CD4-positive, alpha-beta T cell treated with Interleukin-4 for 1 hour (primary cell): Measurements from ENCODE around the gene SLC2A4RG.
"Not testable (repeated sequence)": the region's sequence is repeated elsewhere in the genome, so short reads cannot be mapped to it uniquely, and the experiment has no call there.

Source experiments
- DNase-seq, 2 donors: peaks; one replicate each; pipeline ENCODE4 v3.0.0-alpha.2; 2020 to 2022

The SLC2A4RG gene

DNA sequence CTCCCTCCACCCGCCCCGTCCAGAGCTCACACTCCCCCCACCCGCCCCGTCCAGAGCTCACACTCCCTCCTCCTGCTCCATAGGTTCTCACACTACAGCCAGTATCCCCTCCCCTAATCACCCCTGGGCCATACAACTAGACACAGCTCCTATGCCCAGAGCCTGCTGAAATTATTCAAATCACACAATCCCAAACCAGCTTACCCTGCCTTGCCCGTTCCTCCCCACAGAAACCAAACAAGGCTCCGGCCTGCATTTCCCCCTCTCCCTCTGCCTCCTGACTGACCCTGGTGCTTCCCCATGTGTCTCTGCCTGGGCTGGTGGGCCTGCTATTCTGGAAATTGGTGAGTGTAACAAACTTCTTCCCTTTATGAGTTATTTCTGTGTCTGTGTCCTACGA lies 18.6 kb downstream of the SLC2A4RG start:
- no peak for DNase-seq

DNA sequence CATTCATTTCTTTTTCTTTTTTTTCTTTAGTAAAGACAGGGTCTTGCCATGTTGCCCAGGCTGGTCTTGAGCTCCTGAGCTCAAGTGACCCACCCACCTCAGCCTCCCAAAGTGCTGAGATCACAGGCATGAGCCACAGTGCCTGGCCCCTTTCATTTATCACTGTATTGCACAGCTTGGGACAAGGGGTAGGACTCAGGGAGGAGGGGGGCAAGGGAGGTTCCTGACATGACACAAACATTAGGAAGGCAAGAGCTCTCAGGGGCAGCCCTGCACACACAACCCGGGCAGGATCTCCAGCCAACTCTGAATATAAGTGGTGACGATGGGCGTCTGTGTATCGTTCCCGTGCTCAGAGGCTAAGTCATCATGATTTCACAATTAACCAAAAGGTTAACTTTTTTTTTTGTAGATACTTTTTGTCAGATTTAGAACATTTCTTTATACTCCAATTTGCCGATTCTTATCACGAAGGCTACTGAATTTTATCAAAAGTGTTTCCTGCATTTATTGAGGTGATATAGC lies 19.9 kb downstream of the SLC2A4RG start:
- no peak for DNase-seq

DNA sequence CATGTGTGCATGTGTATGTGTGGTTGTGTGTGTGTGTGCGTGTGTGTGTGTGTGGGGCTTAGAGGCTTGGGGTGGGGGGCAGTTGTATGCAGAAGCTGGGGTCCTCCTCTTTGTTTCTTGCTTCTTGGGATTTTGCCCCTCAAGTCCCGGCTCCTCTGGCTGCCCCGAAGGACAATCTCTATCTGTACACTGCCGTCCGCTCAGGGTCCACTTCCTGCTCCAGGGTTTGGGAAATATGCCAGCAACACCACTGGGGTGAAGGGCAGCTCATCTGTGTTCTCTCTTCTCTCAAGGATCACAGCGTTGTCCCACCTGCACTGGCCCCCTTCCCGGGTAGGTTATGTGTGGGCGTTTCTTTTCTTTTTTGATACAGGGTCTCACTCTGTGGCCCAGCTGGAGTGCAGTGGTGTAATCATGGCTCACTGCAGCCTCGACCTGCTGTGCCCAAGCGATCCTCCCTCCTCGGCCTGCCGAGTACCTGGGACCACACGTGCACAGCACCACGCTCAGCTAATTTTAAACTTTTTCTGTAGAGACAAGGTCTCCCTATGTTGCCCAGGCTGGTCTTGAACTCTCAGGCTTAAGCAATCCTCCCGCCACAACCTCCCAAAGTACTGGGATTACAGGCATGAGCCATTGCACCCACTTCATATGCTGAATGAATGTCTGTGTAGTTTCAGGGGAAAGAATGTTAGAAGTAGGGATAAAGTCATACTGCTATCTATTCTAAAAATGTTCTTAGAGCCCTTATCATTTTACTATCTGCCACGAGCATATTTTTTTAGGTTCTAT lies 25.7 kb downstream of the SLC2A4RG start:
- no peak for DNase-seq

DNA sequence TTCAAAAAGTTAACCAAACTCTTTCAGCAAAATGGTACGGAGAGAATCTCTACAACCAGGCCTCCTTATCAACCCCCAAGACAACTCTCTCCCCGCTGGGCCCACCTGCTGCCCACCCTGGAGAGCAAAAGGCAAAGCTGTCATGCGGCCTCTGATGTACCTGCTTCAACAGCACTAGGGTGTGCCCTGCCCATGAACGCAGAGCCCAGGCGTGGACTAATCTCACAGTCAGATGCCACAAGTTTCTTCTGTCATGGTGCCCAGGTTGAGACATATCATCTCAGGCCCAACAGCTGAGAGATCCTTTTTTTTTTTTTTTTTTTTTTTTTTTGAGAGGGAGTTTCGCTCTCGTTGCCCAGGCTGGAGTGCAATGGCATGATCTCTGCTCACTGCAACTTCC lies 26.3 kb downstream of the SLC2A4RG start:
- no peak for DNase-seq

DNA sequence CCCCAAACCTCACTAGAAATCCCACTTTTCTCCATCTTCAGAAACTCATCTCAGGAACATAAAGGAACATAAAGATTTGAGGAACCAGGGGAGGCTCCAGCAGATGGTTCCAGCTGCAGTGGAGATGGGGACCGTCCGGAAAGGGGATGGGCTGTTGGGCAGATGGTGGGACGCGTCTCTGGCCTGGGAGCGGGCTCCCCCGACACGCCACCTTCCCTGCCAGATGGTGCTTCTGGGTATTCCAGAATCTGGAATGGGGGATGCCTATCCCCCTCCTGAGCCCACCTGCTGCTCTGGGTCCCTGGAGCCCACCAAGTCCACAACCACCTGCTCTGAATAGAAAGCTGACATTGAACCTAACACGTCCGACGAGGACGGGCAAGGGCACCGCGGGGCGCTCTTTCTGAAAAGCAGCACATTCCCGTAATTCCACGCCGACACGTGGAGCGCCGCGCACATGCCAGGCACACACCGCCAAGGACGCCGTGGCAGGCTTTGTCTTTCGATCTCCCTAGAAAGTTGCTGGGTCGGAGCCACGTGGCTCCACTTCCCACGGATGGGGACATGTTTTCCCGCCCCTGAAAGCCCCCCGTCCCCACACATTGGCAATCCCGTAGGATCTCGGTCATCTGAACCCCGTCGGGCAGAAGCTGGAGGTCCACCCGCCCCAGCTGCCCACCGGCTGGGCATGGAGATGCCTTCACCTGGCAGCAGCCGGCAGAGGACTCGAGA lies 27.3 kb downstream of the SLC2A4RG start:
- no peak for DNase-seq

DNA sequence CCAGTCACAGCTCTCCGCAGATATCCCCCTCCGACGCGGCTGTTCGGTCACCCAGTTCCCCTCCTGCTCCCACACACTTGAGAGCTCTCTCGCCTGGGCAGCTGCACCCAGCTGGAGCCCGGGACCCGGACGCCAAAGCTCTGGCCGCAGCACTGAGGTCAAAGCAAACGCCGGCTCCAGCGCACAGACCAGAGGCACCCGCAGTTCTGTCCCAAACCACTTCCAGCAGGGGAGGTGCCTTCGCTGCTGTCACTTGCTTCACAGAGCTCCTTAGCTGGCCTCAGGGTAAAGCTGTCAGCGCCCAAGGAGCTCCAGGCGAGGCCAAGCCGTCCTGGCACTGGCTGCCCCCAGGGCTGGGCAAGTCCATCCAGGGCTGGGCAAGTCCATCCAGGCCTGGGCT lies 27.9 kb downstream of the SLC2A4RG start:
- DNase-seq = no peak

DNA sequence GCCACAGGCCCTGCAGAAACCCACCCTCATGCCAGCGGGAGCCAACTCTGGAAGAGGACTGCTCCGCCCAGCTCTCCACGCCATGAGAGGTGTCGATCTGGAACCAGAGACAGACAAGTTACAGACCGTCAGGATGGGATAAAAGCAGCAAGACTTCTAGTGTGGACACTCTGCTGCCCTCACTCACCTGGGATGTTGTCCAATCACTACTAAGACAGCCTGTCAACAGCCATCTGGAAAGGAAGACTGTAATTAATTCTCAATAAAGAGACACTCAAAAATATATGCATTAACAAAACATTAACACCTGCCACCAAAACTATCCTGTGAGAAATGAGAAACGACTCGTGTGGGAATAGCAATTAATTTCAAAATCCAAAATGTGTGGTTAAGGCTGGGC lies 28.3 kb downstream of the SLC2A4RG start:
- DNase-seq = no peak

DNA sequence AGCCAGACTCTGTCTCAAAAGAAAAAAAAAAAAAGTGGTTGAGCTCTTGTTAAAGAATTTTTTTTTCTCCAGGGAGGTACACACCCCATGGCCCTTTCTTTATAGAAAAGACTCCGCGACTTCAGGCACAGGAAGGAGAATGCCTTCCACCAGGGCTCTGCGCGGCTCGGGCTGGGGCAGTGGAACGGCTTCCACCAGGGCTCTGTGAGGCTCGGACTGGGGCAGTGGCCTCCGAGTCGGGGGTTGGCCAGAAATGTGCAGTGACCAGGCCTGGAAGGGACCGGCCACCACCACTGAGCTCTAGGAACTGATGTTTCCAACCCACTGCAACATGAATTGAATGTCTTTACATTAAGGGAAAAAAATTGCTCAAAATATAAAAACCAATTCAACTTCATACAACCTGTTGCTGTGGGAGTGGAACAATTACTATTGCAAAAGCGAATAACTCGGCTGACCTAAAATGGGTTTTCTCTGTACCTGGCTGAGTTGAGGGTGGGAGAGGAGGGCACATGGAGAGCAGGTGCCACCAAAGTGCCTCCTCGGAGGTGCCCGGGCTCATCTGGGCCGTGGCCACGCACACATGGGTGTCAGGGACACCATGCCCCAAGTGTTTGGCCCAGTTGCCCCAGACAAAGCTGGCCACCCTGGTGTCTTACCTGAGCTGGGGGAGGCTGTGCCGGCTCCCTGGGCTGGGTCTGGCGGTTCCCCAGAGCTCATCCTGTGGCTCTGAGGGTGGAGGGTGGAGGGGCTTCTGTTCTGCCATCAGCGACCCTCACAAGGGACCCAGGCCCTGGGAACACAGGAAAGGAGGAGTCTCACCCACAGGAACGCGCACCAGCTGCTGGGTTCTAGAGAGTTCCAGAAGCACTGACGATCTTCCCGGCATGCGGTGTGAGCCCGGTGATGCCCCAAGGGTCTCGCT lies 29.3 kb downstream of the SLC2A4RG start:
- DNase-seq = no peak

DNA sequence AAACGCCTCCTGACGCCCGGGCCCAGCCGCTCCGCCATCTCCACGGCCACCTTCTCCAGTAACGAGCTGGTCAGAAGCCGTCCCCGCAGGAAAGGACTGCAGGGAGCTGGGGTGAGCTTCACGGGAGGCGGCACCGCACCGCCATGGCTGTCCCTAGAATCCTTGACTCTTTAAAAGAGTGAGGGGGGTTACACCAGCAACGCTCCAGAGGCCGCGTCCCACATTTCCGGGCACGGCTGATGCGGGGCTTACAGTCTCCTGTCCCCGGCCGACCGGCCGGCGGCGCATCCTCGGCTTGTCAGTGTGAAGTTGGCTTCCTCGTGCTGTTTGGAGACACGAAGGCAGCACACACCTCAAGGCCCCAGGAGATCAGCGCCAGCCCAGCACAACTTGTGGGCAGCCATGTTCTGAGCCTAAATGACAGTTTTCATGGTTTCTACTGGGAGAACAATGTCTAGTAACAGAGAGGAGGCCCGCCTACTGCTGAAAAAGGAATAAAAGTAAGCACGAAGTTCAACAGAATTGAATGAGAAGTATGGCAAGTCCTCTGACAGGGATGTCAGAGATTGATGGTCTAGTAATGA lies 30.4 kb downstream of the SLC2A4RG start:
- no peak for DNase-seq

DNA sequence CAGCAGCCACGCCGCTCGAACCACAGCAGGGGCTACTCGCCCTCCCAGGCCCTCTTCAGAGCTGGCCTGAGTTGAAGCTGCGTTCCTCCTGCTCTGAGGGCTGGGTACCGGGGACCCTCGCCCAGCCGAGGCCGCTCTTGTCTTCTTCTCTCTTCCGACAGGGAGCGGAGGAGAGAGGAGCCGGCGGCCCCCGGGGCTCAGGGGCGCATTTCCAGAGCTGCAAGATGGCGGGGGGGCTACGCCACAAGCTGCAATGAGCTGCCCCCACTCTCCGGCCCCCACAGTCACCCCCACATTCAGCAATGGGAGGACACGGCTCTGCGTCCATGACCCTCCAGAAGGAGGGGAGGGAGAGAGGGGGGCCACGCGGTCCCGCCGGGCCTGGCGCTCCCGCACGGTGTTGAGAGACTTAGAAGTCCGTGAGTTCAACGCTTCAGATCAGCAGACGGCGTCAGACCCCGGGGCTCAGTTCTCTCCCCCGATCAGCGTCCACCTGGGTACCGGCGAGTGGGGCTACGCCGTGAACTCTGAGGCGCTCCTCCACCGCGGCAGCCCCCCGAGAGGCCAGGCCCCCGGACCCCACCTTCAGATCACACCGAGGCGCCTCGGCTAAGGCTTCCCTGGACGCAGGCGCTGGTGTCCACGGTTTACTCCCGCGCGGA lies 31.6 kb downstream of the SLC2A4RG start:
- no peak for DNase-seq

DNA sequence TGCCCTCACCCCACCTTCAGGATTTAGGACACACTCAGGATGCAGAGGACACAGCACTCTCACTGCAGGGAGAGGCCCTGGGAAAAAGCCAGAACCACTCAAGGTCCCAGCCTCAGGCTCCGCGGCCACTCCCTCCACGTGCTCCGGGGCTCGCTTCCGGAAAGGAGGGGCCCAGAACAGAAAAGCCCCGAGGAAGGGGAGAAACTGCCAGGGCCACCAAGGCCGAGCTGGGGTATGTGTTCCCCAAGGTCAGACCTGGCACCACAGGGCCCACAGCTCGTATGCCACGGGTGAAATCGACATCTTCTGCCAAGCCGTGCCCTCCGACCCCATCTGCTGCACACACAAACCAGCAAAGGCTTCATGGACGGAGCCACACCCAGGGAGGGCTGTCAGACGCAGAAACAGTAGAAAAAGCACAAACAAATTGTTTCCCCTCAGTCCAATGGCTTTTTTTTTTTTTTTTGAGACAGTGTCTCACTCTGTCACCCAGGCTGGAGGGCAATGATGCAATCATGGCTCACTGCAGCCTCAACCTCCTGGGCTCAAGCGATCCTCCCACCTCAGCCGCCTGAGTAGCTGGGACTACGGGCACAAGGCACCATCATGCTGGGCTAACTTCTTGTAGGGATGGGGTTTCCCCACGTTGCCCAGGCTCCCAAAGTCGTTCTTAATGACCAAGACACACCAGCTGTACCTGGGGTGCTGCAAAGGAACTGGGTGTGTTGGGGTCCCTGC lies 33.4 kb downstream of the SLC2A4RG start:
- DNase-seq = no peak

DNA sequence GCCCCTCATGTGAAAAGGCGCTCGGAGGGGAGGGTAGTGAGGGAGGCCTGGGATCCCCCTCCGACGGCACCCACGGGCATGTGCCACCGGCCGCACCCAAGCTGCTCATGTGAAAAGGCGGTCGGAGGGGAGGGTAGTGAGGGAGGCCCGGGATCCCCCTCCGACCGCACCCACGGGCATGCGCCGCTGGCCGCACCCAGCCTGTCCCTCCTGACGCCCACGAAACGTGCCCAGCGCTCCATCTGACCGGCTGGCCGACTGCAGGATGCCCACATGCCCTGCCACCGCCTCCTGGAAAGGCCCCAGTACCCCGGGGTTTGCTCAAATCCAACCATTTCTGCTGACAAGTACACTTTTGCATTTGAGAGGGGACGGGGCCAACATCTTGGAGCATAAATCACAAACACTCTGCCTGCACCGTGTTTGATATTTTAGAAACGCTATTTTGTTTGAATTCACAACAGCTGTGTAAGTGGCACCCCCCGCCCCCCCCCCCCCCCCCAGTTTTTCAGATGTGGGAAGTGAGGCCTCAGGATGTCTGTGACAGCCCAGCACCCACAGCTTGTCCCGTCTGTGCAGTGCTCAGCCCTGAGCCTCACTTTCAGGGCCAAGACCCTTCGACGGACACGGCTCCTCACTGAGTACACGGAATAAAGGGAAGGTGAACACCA lies 34.1 kb downstream of the SLC2A4RG start:
- DNase-seq = no peak

DNA sequence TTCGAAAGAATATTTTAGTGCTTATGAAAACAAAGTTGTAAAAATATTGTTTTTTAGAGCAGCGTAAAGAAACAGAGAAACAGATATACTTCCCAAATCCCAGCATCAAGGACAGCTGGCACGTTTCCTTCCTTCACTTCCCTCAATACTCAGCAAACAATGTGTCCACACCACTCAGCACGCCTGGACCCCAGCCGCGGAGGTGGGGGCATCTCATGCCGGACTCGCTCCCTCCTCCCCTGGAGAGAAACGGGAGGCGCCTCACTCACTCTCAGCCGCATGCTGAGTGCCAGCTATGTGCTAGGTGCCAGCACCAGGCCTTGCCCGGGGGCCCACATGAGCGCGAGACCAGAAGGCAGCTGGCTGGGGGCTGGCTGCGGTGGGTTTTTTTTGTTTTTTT lies 34.7 kb downstream of the SLC2A4RG start:
- no peak for DNase-seq

DNA sequence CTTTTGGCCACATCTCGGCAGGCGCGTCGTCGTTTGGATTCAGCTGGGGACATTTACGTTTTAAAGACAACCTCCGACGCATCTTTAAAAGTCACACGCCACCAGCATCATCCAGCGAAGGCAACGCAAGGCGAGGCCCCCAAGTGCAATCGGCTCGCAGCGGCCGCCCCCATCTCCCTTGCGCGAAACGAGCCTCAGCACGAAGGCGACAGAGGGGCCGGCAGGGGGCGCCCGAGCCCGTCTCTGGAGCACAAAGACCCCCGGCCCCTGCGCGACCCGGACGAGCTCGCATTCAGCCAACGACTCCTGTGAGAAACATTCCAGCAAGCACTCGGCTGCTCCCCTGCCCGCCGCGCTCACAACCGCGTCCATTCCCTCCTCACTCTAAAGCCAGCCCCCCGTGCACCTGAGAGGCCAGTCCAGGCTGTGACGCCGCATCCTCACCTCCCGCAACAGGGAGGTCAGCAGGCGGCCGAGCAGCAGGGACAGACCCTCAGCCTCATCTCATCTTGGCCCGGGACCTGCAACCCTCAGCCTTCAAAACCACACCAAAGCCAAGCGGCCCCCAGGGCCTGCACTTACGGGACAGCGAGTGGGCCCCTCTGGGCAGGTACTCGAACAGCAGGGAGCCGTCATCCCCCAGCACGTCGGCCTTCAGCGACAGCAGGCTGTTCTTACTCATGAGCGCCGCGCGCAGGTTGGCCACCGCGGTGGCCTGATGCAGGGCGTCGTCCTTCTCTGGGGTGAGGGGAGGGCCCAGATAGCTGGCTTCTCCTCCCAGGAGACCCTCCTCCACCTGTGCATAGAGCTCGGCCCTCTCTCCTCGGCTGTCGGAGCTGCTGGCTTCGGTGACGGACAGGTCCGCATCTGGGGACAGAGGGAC lies 35.8 kb downstream of the SLC2A4RG start:
- no peak for DNase-seq

DNA sequence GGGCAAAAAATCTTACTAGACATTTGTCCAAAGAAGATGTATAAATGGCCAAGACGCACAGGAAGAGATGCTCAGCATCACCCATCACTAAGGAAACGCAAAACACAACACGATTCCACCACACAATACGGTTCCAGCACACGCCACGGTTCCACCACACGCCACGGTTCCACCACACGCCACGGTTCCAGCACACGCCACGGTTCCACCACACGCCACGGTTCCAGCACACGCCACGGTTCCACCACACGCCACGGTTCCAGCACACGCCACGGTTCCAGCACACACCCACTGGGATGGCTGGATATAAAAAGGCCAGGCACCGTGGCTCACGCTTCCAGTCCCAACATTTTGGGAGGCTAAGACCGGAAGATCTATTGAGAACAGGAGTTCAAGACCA lies 37.3 kb downstream of the SLC2A4RG start:
- not testable (repeated sequence) for DNase-seq

DNA sequence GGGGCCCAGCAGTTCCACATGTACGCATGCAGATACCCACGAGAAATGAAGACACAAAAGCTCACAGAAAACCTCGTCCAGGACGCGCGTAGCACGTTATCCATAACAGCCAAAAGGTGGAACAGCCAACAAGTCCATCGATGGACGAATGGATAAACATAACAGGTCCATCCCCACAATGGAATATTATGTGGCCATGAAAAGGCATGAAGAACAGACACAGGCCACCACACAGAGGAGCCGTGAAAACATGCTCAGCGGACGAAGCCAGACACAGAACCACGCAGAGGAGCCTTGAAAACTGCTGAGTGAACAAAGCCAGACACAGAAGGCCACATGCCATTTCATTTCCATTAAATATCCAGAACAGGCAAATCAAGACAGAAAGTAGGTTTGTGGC lies 38.0 kb downstream of the SLC2A4RG start:
- DNase-seq = no peak

DNA sequence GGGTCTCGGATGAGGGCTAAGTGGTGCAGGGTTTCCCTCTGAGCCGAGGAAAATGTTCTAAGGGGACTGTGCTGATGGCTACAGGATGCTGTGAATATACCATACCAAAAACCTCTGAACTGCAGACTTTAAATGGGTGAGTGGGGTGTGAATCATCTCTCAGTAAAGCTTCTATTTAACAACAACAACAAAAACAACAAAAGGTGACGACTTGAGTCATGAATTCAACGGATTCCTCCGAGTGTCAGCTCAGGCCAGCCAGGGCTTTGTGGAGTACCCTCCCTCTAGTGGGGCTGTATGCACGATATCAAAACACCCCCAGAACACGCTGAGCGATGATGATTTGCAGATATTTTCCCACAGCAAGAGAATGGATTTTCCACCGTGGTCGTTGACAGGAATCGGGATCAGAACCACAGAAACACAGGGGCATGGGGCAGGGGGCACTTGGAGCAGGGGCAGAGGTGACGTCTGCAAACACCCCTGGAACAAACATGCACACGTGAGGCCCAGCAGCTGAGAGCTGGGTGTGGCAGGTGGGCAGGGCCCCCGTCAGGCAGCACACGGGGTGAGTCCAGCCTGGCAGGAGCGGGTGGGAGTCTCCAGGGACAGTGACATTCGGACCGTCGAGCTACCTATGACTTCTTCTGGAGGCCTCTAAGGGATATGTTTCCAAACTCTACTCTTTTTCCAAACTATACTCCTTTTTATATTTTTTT lies 38.6 kb downstream of the SLC2A4RG start:
- DNase-seq = no peak

DNA sequence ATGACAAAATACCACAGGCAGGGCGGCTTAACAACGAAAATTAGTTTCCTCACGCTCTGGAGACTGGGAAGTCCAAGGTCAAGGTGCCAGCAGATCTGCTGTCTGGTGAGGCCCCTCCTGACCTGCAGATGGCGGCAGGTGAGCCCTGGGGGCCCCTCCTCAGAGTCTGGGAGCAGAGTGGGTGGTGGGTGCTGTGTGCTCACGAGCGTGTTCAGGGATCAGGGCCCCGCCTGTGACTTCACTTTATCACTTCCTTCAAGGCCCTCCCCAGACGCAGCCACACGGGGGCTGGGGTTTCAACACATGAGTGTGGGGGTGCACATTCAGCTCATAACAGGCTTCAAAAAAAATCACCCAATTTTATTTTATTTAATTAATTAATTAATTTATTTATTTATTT lies 39.3 kb downstream of the SLC2A4RG start:
- DNase-seq = no peak

DNA sequence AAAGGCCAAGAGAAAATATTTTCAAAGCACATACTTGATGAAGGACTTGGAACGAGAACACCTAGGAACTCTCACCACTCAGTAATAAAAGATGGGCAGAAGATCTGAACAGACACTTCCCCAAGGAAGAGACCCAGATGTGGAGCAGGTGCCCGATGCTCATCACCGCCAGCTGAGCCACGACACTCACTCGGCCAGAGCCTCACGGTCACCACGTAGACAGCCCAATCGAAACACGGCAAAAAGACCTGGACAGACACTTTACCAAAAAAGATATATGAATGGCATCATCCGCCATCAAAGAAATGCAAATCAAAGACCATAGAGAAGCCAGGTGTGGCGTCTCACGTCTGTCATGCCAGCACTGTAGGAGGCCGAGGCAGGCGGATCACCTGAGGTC lies 41.6 kb downstream of the SLC2A4RG start:
- no peak for DNase-seq
